ENCODE measurements around the gene ALOX5AP. TPM values are rescaled to one million over a fixed set of nuclear protein-coding genes. Genes with fewer than 3 reads are reported as not detected.

Gene ALOX5AP
- total RNA-seq, 1 experiment from 2014 or later: 1.1 TPM

DNA sequence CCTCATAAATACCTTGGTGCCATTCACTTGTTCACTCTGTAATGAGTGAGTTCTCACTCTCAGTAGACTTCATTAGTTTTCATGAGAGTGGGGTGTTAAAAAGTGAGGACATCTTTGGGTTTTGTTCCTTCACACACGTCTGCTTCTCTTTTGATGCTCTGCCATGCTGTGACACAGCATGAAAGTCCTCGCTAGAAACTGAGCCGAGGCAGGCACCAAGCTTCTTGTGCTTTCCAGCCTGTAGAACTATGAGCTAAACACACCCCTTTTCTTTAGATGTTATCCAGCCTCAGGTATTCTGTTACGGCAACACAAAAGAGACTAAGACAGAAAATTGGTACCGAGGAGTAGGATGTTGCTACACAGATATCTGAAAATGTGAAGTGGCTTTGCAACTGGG lies 43.7 kb downstream of the ALOX5AP start:
- H3K36me3 Mint-ChIP-seq (ENCODE audit: insufficient read depth, unreplicated experiment): no peaks in the 10 kb centered on the region
- DNase-seq: no peak
- no peaks in the 10 kb centered on the region for H3K36me3 ChIP-seq (ENCODE audit: control insufficient read depth, insufficient read depth, low read length)
- ChIA-PET CTCF (no interaction called here), POLR2A (no interaction called here)
- TF ChIP-seq CTCF (IDR thresholded peaks at IDR 0.05; ENCODE audit: insufficient read depth in 1 of 2, low read depth in 1 of 2, low read length in 1 of 2, severe bottlenecking in 1 of 2, unreplicated experiment in 1 of 2): no peak
- H3K27ac Mint-ChIP-seq (ENCODE audit: unreplicated experiment): no peak overlapping the region
- H3K4me3 Mint-ChIP-seq (ENCODE audit: unreplicated experiment): no peak overlapping the region
- no peaks in the 10 kb centered on the region for H3K27me3 Mint-ChIP-seq (ENCODE audit: insufficient read depth, unreplicated experiment)
- no TSS peak for BruUV-seq (replicated peaks)
- no peaks in the 10 kb centered on the region; the same call in 1 of the 2 replicates for H3K9me3 ChIP-seq
- H3K9me3 Mint-ChIP-seq (ENCODE audit: unreplicated experiment): peaks cover 8% of the 10 kb centered on the region
- 0 out of 2 replicates have a peak, but pooled peaks cover 7% of the 10 kb centered on the region for H3K4me1 ChIP-seq
- H3K4me1 Mint-ChIP-seq (ENCODE audit: low read depth, unreplicated experiment): no peaks in the 10 kb centered on the region
- intact Hi-C loops (cut with micrococcal nuclease; ENCODE audit: unreplicated experiment): no loop called here
- no peak overlapping the region for H3K4me3 ChIP-seq (ENCODE audit: low read depth, low read length)
- H3K27me3 ChIP-seq (replicated peaks; ENCODE audit: control insufficient read depth, insufficient read depth, low read length): no peaks in the 10 kb centered on the region

DNA sequence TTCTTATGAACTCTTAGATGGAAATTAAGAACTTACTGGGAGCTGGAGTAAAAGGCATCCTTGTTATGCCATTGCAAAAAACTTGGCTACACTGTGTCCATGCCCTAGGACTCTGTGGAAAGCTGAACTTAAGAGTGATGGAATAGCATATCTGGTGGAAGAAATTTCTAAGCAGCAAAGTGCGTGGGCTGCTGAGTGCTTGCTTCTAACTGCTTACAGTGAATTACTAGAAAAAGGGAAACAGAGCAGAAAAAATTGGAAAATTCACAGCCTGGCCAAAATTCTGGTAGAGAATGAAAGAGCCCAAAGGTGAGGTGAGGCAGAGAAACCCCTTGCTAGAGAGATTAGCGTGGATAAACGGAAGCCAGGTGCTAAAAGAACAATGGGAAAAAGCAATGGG lies 44.3 kb downstream of the ALOX5AP start:
- CTCF ChIA-PET: no interaction called here
- H3K27me3 Mint-ChIP-seq (ENCODE audit: insufficient read depth, unreplicated experiment): no peaks in the 10 kb centered on the region
- H3K36me3 ChIP-seq (ENCODE audit: control insufficient read depth, insufficient read depth, low read length): no peaks in the 10 kb centered on the region
- no peak for TF ChIP-seq CTCF (IDR thresholded peaks at IDR 0.05; ENCODE audit: insufficient read depth in 1 of 2, low read depth in 1 of 2, low read length in 1 of 2, severe bottlenecking in 1 of 2, unreplicated experiment in 1 of 2)
- no peaks in the 10 kb centered on the region for H3K36me3 Mint-ChIP-seq (ENCODE audit: insufficient read depth, unreplicated experiment)
- no TSS peak for BruUV-seq (replicated peaks)
- no peak overlapping the region for H3K4me3 Mint-ChIP-seq (ENCODE audit: unreplicated experiment)
- H3K27me3 ChIP-seq (replicated peaks; ENCODE audit: control insufficient read depth, insufficient read depth, low read length): no peaks in the 10 kb centered on the region
- H3K4me1 Mint-ChIP-seq (ENCODE audit: low read depth, unreplicated experiment): no peaks in the 10 kb centered on the region
- intact Hi-C loops (cut with micrococcal nuclease; ENCODE audit: unreplicated experiment): no loop called here
- POLR2A ChIA-PET: no interaction called here
- H3K27ac Mint-ChIP-seq (ENCODE audit: unreplicated experiment): no peak overlapping the region
- H3K9me3 Mint-ChIP-seq (ENCODE audit: unreplicated experiment): peaks cover 8% of the 10 kb centered on the region
- H3K4me3 ChIP-seq (ENCODE audit: low read depth, low read length): no peak overlapping the region
- 0 out of 2 replicates have a peak, but pooled peaks cover 7% of the 10 kb centered on the region for H3K4me1 ChIP-seq
- no peak for DNase-seq
- H3K9me3 ChIP-seq: no peaks in the 10 kb centered on the region; the same call in 1 of the 2 replicates

- Mint-ChIP-seq H3K4me3 (ENCODE audit: unreplicated experiment) (no peak overlapping the region), H3K4me1 (ENCODE audit: low read depth, unreplicated experiment) (no peaks in the 10 kb centered on the region), H3K27me3 (ENCODE audit: insufficient read depth, unreplicated experiment) (no peaks in the 10 kb centered on the region), H3K27ac (ENCODE audit: unreplicated experiment) (no peak overlapping the region), H3K36me3 (ENCODE audit: insufficient read depth, unreplicated experiment) (no peaks in the 10 kb centered on the region), H3K9me3 (ENCODE audit: unreplicated experiment) (peaks cover 8% of the 10 kb centered on the region)
- Histone ChIP-seq H3K9me3 (no peaks in the 10 kb centered on the region; the same call in 1 of the 2 replicates), H3K36me3 (ENCODE audit: control insufficient read depth, insufficient read depth, low read length) (no peaks in the 10 kb centered on the region), H3K27me3 (replicated peaks; ENCODE audit: control insufficient read depth, insufficient read depth, low read length) (no peaks in the 10 kb centered on the region), H3K4me3 (ENCODE audit: low read depth, low read length) (no peak overlapping the region), H3K4me1 (0 out of 2 replicates have a peak, but pooled peaks cover 7% of the 10 kb centered on the region)
- ChIA-PET POLR2A (interaction anchor here (0.6 kb wide), 1 partner anchor 83 kb away, joined by 3 read pairs; no protein-coding TSS in a partner anchor), CTCF (no interaction called here)
- DNase-seq: no peak
- intact Hi-C loops (cut with micrococcal nuclease; ENCODE audit: unreplicated experiment): no loop called here
- BruUV-seq (replicated peaks): no TSS peak
- TF ChIP-seq CTCF (IDR thresholded peaks at IDR 0.05; ENCODE audit: insufficient read depth in 1 of 2, low read depth in 1 of 2, low read length in 1 of 2, severe bottlenecking in 1 of 2, unreplicated experiment in 1 of 2): no peak
These were observed 45.1 kb downstream of the ALOX5AP start for GRCh38 chr13:30780338-30780981.
